NCI-H524 (cell line): ENCODE data around the gene CCS.
A peak's percentile ranks its signal among the peaks of the same experiment; 100 is the strongest.
"Not testable (repeated sequence)": the region's sequence is repeated elsewhere in the genome, so short reads cannot be mapped to it uniquely, and the experiment has no call there.

Experiments used
- DNase-seq, 2 experiments: peaks; one replicate each; lab custom pipeline; 2025; lab: John Stamatoyannopoulos, UW

CCS gene

DNA sequence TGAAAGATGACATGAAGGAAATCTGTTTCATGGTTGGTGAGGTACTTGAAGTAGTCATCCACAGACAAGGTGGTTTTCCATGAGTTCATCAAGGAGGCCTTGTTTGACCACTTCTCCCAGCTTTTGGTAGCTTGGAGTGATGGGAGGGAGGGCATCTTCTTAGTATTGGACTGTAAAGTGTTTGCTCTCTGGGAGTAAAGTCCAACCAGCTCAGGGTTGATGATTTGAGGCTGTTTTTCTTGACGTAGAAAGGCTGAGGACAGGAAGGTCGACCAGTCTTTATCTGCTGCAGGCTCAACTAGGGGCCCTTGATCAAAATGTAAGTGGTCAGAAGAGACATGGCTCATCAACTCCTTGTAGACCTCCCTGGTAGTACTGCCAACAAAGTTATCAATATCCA is 1.8 kb upstream of the CCS start:
- DNase-seq, result no peak

GRCh38 chr11:66593303-66593635 is 284 bp downstream of the CCS start:
- no peak for DNase-seq

- DNase-seq, result no peak
Measured at GRCh38 chr11:66593650-66594049, 665 bp downstream of the CCS start.

DNA sequence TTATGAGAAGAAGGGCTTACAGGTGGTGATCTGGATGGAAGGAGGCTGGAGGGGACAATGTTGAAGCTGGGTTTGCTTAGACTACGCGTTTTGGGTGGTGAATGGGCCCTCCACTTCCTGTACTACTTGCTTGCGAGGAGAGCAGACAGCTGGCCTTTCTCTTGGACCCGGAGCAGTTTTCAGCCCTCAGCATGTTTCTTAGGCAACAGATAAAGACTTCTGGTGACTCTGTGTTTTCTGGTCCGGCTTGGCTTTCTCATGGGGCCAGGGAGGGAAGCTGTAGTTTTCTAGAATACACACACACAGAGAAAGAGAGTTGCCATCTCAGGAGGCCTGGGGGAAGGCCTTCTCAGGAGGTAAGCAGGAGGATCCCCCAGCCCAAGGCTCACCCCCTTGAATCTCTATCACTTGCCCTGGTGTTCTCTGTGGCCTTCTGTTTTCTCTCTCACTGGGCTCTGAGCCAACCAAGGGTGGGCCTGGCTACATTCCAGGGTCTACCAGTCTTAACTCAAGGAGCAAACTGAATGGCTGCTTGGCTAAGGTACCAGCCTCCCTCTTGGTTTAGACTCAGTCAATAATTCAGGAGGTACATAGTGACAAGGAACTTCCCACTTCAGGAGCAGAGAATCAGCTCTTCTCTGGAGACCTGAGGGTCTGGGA is 2.4 kb downstream of the CCS start:
- no peak for DNase-seq

- no peak for DNase-seq
Measured at GRCh38 chr11:66598993-66599392, 6.0 kb downstream of the CCS start.

DNA sequence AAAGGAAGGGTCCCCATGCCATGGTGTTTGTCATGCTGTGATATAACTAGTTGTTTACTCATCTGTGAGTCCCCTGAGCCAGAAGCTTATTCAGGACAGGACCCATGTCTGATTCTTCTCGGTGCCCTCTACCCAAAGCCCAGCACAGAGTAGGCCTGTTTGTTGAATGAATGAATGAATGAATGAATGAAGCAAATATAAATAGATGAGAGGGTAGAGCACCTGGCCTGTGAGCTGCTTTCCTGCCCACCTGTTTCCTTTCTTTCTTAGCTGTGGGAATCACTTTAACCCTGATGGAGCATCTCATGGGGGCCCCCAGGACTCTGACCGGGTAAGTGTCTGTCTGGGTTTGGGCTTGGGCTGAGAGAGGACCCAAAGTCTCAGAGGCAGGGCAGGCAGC is 7.2 kb downstream of the CCS start:
- DNase-seq, result no peak

GRCh38 chr11:66600631-66601233 is 7.7 kb downstream of the CCS start:
- no peak for DNase-seq

- DNase-seq, result no peak
Measured at GRCh38 chr11:66603072-66603471, 10.1 kb downstream of the CCS start.

DNA sequence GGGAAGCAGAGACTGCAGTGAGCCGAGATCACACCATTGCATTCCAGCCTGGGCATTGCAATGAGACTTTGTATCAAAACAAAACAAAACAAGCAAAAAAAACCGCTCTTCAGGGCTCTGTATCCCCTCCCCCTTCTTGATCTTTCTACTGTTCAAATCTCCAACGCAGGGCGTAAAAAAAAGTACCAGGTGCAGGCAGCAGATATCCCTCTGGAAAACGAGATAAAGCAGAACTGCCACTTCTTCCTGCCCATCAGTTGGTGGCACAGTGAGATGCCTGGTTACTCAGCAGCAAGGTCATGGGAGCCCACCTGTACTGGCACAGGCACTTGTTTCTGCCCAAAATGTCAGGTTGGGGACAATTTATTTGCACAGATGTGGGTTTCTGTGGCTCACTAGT is 11.2 kb downstream of the CCS start:
- DNase-seq, result no peak

DNA sequence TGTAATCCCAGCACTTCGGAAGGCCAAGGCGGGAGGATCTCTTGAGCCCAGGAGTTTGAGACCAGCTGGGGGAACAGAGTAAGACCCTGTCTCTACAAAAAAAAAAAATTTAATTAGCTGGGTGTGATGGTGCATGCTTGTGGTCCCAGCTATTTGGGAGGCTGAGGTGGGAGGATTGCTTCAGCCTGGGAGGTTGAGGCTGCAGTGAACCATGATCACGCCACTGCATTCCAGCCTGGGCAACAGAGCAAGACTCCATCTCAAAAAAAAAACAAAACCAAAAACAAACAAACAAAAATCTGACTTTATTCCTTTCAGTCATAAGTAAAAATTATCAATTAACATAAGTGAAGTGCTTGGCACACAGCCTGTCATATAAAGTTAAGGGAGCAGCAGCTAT is 13.6 kb downstream of the CCS start:
- DNase-seq, result not testable (repeated sequence)

DNA sequence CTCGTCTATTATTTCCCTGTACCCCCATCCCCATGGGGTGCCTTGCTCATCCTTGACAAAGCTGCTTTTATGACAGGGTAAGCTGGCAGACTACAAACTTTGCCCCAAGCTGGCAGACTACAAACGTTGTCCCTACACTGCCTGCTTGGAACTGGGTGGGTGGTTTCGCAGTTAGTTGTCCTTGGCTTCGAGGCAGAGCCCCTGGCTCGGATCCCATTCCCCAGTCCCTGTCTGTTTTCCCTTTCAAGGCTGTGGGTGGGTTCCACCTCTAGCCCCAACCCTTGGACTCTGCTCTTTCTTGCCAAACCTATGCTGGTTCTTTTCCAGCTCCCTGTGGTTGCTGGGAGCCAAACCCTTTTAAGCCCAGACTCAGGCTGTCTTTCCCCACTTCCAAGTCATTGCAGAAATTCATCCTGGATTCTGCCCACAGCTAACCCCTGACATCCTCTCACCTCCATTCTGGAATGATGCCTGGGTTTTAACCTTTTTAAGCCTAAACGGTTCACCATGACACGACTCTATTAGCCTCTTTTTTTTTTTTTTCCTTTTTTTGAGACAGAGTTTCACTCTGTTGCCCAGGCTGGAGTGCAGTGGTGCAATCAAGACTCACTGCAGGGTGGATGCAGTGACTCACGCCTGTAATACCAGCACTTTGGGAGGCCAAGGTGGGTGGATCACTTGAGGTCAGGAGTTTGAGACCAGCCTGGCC is 14.3 kb downstream of the CCS start:
- no peak for DNase-seq

- peak in 1 of 2 experiments; percentile 41 for DNase-seq
Measured at GRCh38 chr11:66609721-66610617, 17.0 kb downstream of the CCS start.

DNA sequence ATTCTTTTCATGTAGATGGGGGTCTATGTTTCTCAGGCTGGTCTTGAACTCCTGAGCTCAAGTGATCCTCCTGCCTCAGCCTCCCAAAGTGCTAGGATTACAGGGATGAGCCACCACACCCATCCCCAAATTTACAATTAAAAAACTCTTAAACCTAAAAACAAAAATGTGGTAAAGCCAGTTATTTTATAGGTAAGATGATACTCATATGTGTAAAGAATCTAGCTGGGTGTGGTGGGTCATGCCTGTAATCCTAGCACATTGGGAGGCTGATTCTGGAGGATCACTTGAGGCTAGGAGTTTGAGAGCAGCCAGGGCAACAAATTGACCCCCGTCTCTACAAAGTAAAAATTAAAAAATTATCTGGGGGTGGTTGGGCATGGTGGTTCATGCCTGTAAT is 19.5 kb downstream of the CCS start:
- DNase-seq, result no peak

DNA sequence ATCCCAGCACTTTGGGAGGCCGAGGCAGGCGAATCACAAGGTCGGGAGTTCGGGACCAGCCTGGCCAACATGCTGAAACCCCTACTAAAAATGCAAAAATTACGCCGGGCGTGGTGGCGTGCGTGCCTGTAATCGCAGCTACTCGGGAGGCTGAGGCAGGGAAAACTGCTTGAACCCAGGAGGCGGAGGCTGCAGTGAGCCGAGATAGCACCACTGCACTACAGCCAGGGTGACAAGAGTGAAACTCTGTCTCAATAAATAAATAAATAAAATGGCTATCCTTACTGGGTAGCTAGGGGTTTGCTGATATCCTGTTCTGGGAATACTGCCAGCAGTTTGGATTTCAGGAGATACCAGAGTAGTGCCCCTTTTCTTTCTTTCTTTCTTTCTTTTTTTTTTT is 21.1 kb downstream of the CCS start:
- DNase-seq, result no peak

DNA sequence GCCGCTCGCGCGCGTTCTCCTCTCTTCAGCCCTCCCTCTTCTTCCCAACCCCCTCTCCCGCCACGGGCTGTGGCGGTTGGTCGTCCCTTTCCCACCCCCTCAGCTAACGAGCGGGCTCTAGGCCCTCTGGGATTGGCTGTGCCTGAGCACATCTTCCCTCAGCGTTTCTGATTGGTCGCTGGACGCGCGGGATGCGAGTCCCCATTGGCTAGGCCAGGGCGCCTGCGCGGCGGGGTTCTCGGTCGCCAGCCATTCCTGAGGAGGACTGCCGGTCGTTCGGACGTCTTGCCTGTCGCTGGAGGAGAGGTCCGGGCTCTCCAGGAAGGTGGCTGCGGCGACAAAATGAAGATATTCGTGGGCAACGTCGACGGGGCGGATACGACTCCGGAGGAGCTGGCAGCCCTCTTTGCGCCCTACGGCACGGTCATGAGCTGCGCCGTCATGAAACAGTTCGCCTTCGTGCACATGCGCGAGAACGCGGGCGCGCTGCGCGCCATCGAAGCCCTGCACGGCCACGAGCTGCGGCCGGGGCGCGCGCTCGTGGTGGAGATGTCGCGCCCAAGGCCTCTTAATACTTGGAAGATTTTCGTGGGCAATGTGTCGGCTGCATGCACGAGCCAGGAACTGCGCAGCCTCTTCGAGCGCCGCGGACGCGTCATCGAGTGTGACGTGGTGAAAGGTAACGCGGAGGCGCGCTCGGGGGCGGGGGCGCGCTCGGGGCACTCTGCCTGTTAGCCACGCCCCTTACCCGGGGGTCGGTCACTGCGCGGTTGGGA is 23.6 kb downstream of the CCS start, which contains the start of gene RBM14:
Gene RBM14 (plus strand): TSS at position 252 of the 776 bp plus-strand sequence. CDS start 91 bp downstream, at position 343.
- DNase-seq, result peak; percentile 99

DNA sequence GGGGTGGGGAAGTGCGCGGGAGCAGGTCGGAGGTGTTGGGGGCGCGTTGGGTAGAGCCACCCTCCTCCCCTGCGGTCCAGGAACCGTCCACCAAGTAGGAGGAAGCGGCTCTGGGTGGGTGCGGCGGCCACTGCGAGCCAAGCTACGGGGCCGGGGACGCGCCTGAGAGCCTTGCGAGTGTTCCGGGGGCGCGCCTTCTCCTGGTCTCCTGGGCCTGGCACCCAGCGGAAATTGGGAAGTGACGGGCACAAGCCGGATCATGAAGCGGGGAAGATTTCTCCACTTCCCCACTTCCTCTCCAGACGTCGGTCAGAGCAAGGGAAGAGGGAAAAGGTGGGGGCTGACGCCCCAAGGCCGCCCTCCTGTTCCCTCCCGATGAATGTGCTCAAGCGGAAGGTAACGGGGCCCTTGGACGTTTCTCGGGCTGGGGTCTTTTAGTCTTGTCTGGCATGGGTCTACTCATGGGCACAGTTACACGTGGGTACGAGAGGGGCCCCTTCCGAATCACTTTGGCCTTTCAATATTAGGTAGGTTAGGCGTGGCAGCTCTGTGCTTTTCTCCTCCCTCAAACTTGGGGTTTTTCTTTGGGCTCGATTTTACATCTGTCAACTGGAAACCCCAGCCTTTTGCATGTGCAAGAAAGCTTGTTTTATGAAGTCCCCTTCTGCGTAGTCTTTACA is 24.3 kb downstream of the CCS start:
- no peak for DNase-seq

- no peak for DNase-seq
Measured at GRCh38 chr11:66619080-66619554, 26.1 kb downstream of the CCS start.

- DNase-seq, result peak; percentile 45 to 62
Measured at GRCh38 chr11:66624450-66624849, 31.5 kb downstream of the CCS start.

DNA sequence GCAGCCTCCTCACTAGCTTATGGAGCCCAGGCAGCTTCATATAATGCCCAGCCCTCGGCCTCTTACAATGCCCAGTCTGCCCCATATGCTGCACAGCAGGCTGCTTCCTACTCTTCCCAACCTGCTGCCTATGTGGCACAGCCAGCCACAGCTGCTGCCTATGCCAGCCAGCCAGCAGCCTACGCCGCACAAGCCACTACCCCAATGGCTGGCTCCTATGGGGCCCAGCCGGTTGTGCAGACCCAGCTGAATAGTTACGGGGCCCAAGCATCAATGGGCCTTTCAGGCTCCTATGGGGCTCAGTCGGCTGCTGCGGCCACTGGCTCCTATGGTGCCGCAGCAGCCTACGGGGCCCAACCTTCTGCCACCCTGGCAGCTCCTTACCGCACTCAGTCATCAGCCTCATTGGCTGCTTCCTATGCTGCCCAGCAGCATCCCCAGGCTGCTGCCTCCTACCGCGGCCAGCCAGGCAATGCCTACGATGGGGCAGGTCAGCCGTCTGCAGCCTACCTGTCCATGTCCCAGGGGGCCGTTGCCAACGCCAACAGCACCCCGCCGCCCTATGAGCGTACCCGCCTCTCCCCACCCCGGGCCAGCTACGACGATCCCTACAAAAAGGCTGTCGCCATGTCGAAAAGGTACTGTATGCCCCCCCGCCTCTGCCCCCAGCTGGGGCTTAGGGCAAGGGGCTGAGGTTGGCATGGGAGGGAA is 32.2 kb downstream of the CCS start:
- DNase-seq, result no peak

DNA sequence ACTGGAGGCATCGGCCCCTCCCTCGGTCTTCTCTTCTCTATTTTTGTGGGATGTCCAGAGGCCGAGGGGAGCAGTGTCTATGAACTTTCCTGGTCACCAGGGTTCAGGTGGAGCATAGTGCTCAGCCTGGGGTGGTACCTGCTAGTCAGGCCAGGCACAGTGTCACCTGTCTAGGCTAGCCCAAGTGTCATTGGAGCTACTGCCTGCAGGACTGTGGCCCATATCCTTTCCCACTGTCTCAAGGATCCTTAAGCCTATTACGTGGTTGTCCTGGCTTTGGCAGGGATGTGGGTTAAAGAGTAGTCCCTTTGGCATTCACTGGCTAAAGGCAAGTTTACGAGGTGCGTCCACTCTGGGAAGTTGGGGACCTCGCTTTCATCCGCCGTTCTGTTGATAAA is 32.8 kb downstream of the CCS start:
- DNase-seq, result no peak
